Measurements from ENCODE around the gene ANKRD39. TPM values are rescaled to one million over a fixed set of nuclear protein-coding genes. Genes with fewer than 3 reads are reported as not detected.

Gene ANKRD39
- total and polyA plus RNA-seq, 10 of the 15 experiments (the other 5 are each of a cell fraction or from before 2014, with no cell fraction given), result 7.4 to 36.2 (median 23.7) TPM

DNA sequence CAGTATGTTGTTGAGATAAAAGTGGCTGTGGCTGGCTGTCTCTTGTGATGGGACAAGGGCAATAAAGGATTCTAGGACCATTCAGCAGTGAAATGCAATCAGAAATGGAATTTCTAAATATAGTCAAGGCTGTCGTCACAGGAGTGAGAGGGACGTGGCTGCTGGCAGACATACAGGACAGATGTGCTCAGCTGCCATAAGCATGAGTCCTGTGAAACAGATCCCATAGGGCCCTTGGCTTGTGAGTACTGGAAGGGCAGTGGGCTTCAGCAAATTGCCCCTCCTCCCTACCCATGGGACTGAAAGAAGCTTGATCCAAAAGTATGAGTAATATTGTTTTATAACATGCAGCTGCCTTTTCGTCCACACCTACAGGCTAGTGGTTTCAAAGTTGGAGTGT, 45.9 kb downstream of the ANKRD39 start:
- Histone ChIP-seq H3K27me3 (replicated peaks in 1 of 2; ENCODE audit: control insufficient read depth in 2 of 2, insufficient read depth in 2 of 2, low read length in 1 of 2) (no peaks in the 10 kb centered on the region), H3K9me3 (replicated peaks; ENCODE audit: control insufficient read depth, insufficient read depth, low read length) (no peaks in the 10 kb centered on the region), H3K27ac (ENCODE audit: control insufficient read depth, insufficient read depth) (no peak overlapping the region), H3K9ac (ENCODE audit: control insufficient read depth, insufficient read depth, low read length) (no peak overlapping the region), H4K20me1 (ENCODE audit: control insufficient read depth, insufficient read depth) (no peaks in the 10 kb centered on the region), H3K4me1 (ENCODE audit: control insufficient read depth, insufficient read depth, low read length) (peaks cover under 1% of the 10 kb centered on the region), H3K79me2 (ENCODE audit: control insufficient read depth, insufficient read depth, low read length) (peaks cover 1% of the 10 kb centered on the region; the same call in 1 of the 2 replicates), H3K4me2 (ENCODE audit: control insufficient read depth, insufficient read depth) (no peak overlapping the region), H2AFZ (ENCODE audit: control insufficient read depth, low read depth, low read length) (no peak overlapping the region), H3K4me3 (no peak overlapping the region), H3K36me3 (ENCODE audit: control insufficient read depth in 2 of 2, insufficient read depth in 2 of 2, low read length in 1 of 2) (peaks cover 2 to 4% of the 10 kb centered on the region in 2 experiments; a peak in 3 of 4 replicates)
- 51% methylated on average over 3 of the region's 3 CpGs for WGBS (ENCODE audit: insufficient coverage, insufficient replicate concordance, low lambda C conversion rate, missing lambda C conversion rate)
- in situ Hi-C loops (cut with MboI), result no loop called here
- TF ChIP-seq LARP7 (IDR thresholded peaks at IDR 0.05) (no peak), JUNB (IDR thresholded peaks at IDR 0.05) (no peak)
- ATAC-seq (no peak), DNase-seq (ENCODE audit: low read depth, low spot score) (no peak), FAIRE-seq (no peak)
- intact Hi-C loops (cut with micrococcal nuclease; ENCODE audit: unreplicated experiment), result no loop called here
- ChIA-PET SMC1A (ENCODE audit: uncharacterized antibody, unreplicated experiment) (no interaction called here), POLR2A (no interaction called here), CTCF (interaction anchor here (0.7 to 2.7 kb wide), 2 partner anchors 9 to 49 kb away, joined by 3 to 12 read pairs; no protein-coding TSS in a partner anchor), RAD21 (ENCODE audit: unreplicated experiment) (no interaction called here)
- no TSS peak for BruUV-seq (replicated peaks)

DNA sequence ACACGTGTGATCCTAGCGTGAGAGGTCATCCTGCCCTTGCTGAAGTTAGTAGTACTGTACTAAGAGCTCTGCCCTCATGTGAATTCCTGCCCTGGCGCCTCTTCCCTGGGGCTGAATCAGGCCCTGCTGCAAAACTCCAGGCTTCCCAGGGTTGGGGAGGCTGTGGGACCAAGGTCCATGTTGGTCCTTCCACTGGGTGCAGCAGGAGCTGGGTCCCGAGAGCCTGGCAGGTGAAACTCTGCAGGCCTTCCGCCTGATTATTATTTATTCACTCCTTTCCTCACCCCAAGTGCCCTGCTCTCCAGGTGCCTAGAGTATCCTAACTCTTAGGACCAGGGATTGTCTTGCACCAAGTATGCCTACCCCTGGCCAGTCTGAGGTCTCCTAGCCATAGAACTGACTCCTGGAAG, 47.0 kb downstream of the ANKRD39 start:
- WGBS (ENCODE audit: insufficient coverage, insufficient replicate concordance, low lambda C conversion rate, missing lambda C conversion rate), result 97% methylated on average over 5 of the region's 5 CpGs
- BruUV-seq (replicated peaks), result no TSS peak
- POLR2A ChIA-PET, result no interaction called here

More for the DNA sequence above, 47.0 kb downstream of the ANKRD39 start:
- H3K9ac ChIP-seq (ENCODE audit: control insufficient read depth, insufficient read depth, low read length), result no peak overlapping the region
- no peak for ATAC-seq
- CTCF ChIA-PET, result interaction anchor here (1.0 kb wide), 1 partner anchor 11 kb away, joined by 3 read pairs; no protein-coding TSS in a partner anchor
- H3K4me2 ChIP-seq (ENCODE audit: control insufficient read depth, insufficient read depth), result no peak overlapping the region
- RAD21 ChIA-PET (ENCODE audit: unreplicated experiment), result no interaction called here
- intact Hi-C loops (cut with micrococcal nuclease; ENCODE audit: unreplicated experiment), result no loop called here
- no peaks in the 10 kb centered on the region for H3K79me2 ChIP-seq (ENCODE audit: control insufficient read depth, insufficient read depth, low read length)
- in situ Hi-C loops (cut with MboI), result no loop called here
- H3K27me3 ChIP-seq (replicated peaks in 1 of 2; ENCODE audit: control insufficient read depth in 2 of 2, insufficient read depth in 2 of 2, low read length in 1 of 2), result no peaks in the 10 kb centered on the region
- no peak for DNase-seq (ENCODE audit: low read depth, low spot score)
- H4K20me1 ChIP-seq (ENCODE audit: control insufficient read depth, insufficient read depth), result no peaks in the 10 kb centered on the region
- no peak for FAIRE-seq
- peaks cover 2 to 4% of the 10 kb centered on the region in 2 experiments; a peak in 3 of 4 replicates for H3K36me3 ChIP-seq (ENCODE audit: control insufficient read depth in 2 of 2, insufficient read depth in 2 of 2, low read length in 1 of 2)
- no peak overlapping the region for H3K4me3 ChIP-seq
- SMC1A ChIA-PET (ENCODE audit: uncharacterized antibody, unreplicated experiment), result interaction anchor here (1.7 kb wide), 1 partner anchor 10 kb away, joined by 4 read pairs; no protein-coding TSS in a partner anchor
- H3K4me1 ChIP-seq (ENCODE audit: control insufficient read depth, insufficient read depth, low read length), result peaks cover 4% of the 10 kb centered on the region
- no peak overlapping the region for H3K27ac ChIP-seq (ENCODE audit: control insufficient read depth, insufficient read depth)
- 0 out of 2 replicates have a peak, but pooled peaks have one; percentile 29 for TF ChIP-seq POLR2A (IDR thresholded peaks at IDR 0.05; ENCODE audit: low read depth, low read length)
- TF ChIP-seq POU2F2 (IDR thresholded peaks at IDR 0.05; ENCODE audit: borderline replicate concordance, low read depth, low read length), result no peak
- H3K9me3 ChIP-seq (replicated peaks; ENCODE audit: control insufficient read depth, insufficient read depth, low read length), result no peaks in the 10 kb centered on the region
- H2AFZ ChIP-seq (ENCODE audit: control insufficient read depth, low read depth, low read length), result no peak overlapping the region

Measured in GM12878 (cell line).